Breast epithelium (tissue), 3 donors: ENCODE results near the gene TRPC4AP.

ENCODE experiments used
- POLR2A ChIP-seq: fragments of 450-650 bp; IDR thresholded peaks from one replicate; pipeline ENCODE4 v1.6.1; 2016; ENCODE audit warnings: antibody characterized with exemption, mild to moderate bottlenecking, moderate library complexity
- TF ChIP-seq, protein P1 (sequence below), 3 donors: fragments of 450-650 bp; IDR thresholded peaks; one replicate each; pipeline ENCODE4 v1.5.1; 2016 to 2017; ENCODE audit warnings: antibody characterized with exemption in 3 of 3, mild to moderate bottlenecking in 3 of 3, moderate library complexity in 3 of 3

DNA sequence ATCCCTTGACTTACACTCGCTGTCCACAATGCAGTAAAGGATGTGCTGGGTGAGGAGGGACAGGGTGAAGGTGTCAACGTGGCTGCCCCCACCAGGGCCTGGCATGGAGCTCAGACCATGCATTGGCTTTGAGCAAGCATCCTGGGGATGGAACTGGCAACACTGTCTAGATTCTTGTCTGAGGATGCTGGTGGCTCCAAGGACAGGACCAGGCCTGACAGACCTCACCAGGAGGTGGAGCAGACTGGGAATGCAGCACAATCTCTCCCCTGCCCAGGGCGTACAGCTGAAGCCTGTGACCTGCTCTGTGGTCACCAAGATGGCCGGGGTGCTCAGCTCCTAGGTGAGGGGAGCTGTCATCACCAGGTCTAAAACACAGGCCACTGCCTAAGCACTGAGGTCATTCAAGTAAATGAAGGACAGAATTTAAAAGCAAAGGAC is 86.1 kb downstream of the TRPC4AP start:
- no peak for TF ChIP-seq POLR2A
- TF ChIP-seq, protein P1, sequence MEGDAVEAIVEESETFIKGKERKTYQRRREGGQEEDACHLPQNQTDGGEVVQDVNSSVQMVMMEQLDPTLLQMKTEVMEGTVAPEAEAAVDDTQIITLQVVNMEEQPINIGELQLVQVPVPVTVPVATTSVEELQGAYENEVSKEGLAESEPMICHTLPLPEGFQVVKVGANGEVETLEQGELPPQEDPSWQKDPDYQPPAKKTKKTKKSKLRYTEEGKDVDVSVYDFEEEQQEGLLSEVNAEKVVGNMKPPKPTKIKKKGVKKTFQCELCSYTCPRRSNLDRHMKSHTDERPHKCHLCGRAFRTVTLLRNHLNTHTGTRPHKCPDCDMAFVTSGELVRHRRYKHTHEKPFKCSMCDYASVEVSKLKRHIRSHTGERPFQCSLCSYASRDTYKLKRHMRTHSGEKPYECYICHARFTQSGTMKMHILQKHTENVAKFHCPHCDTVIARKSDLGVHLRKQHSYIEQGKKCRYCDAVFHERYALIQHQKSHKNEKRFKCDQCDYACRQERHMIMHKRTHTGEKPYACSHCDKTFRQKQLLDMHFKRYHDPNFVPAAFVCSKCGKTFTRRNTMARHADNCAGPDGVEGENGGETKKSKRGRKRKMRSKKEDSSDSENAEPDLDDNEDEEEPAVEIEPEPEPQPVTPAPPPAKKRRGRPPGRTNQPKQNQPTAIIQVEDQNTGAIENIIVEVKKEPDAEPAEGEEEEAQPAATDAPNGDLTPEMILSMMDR (IDR thresholded peaks at IDR 0.05), result no peak
